H9 (cell line): Measurements from ENCODE around the gene GPC6. TPM values are rescaled to one million over a fixed set of nuclear protein-coding genes. Genes with fewer than 3 reads are reported as not detected.

Experiments
- DNase-seq: peaks from one replicate; pipeline ENCODE4 v3.0.0-alpha.2; 2017
- H2AFZ ChIP-seq: one replicate; pipeline ENCODE4 v1.6.1; 2013; ENCODE audit warnings: mild to moderate bottlenecking, low read length, control low read depth, moderate library complexity
- H2AK5ac ChIP-seq: 2 replicates; pipeline ENCODE4 v1.6.1; 2013; ENCODE audit warnings: low read length, control low read depth, mixed read lengths; ENCODE audit not compliant: insufficient read length
- H2BK120ac ChIP-seq: one replicate; pipeline ENCODE4 v1.6.1; 2013; ENCODE audit warnings: low read depth, mild to moderate bottlenecking, low read length, control low read depth, inconsistent platforms; ENCODE audit not compliant: poor library complexity, severe bottlenecking
- H2BK12ac ChIP-seq: 2 replicates; pipeline ENCODE4 v1.6.1; 2013; ENCODE audit warnings: low read length, control low read depth, mixed read lengths, low read depth; ENCODE audit not compliant: insufficient read length
- H2BK15ac ChIP-seq: 2 replicates; pipeline ENCODE4 v1.6.1; 2013; ENCODE audit warnings: low read depth, low read length, control low read depth
- H2BK20ac ChIP-seq: one replicate; pipeline ENCODE4 v1.6.1; 2013; ENCODE audit warnings: low read depth, mild to moderate bottlenecking, low read length, control low read depth, inconsistent platforms; ENCODE audit not compliant: poor library complexity, severe bottlenecking
- H2BK5ac ChIP-seq: 2 replicates; pipeline ENCODE4 v1.6.1; 2013; ENCODE audit warnings: low read length, control low read depth, mixed read lengths; ENCODE audit not compliant: insufficient read length
- H3K14ac ChIP-seq: 2 replicates; pipeline ENCODE4 v1.6.1; 2013; ENCODE audit warnings: low read length, control low read depth; ENCODE audit not compliant: insufficient read depth
- H3K18ac ChIP-seq: 2 replicates; pipeline ENCODE4 v1.6.1; 2013; ENCODE audit warnings: low read depth, mild to moderate bottlenecking, mixed read lengths, low read length, control low read depth; ENCODE audit not compliant: insufficient read length
- H3K23ac ChIP-seq: 2 replicates; pipeline ENCODE4 v1.6.1; 2013; ENCODE audit warnings: low read length, control low read depth, mixed read lengths, low read depth; ENCODE audit not compliant: insufficient read length
- H3K23me2 ChIP-seq: 2 replicates; pipeline ENCODE4 v1.6.1; 2013; ENCODE audit warnings: low read depth, mild to moderate bottlenecking, mixed read lengths, low read length, control low read depth; ENCODE audit not compliant: insufficient read length, poor library complexity, severe bottlenecking
- H3K27ac ChIP-seq: 2 replicates; pipeline ENCODE4 v1.5.1; 2013; ENCODE audit warnings: low read length, control low read depth, mixed read lengths, low read depth; ENCODE audit not compliant: insufficient read length
- H3K27me3 ChIP-seq: 2 replicates; pipeline ENCODE4 v1.6.1; 2013; ENCODE audit warnings: low read length, control low read depth, inconsistent platforms; ENCODE audit not compliant: insufficient read depth
- H3K4ac ChIP-seq: 2 replicates; pipeline ENCODE4 v1.6.1; 2013; ENCODE audit warnings: low read depth, mild to moderate bottlenecking, control low read depth, inconsistent platforms, low read length, moderate library complexity
- H3K4me1 ChIP-seq: 2 replicates; pipeline ENCODE4 v1.6.1; 2013; ENCODE audit warnings: low read length, control low read depth, inconsistent platforms; ENCODE audit not compliant: insufficient read depth
- H3K4me2 ChIP-seq: 2 replicates; pipeline ENCODE4 v1.6.1; 2013; ENCODE audit warnings: low read length, control low read depth, mixed read lengths; ENCODE audit not compliant: insufficient read length, insufficient read depth
- H3K56ac ChIP-seq: 2 replicates; pipeline ENCODE4 v1.6.1; 2013; ENCODE audit warnings: low read depth, mild to moderate bottlenecking, mixed read lengths, low read length, control low read depth; ENCODE audit not compliant: insufficient read length
- H3K79me1 ChIP-seq: 2 replicates; pipeline ENCODE4 v1.6.1; 2013; ENCODE audit warnings: low read depth, mild to moderate bottlenecking, moderate library complexity, low read length, control low read depth, inconsistent platforms; ENCODE audit not compliant: insufficient read depth, poor library complexity, severe bottlenecking
- H3K79me2 ChIP-seq: 2 replicates; pipeline ENCODE4 v1.6.1; 2013; ENCODE audit warnings: low read length, control low read depth, inconsistent platforms; ENCODE audit not compliant: insufficient read depth
- H3K9ac ChIP-seq: 2 replicates; pipeline ENCODE4 v1.6.1; 2013; ENCODE audit warnings: low read length, control low read depth, mixed read lengths; ENCODE audit not compliant: insufficient read length; ENCODE audit errors: extremely low read depth
- H3K9me3 ChIP-seq: one replicate; pipeline ENCODE4 v1.6.1; 2013; ENCODE audit warnings: low read depth, low read length, inconsistent platforms; ENCODE audit not compliant: control insufficient read depth
- H3T11ph ChIP-seq: one replicate; pipeline ENCODE4 v1.6.1; 2013; ENCODE audit warnings: mild to moderate bottlenecking, low read length, control low read depth, inconsistent platforms
- H4K20me1 ChIP-seq: one replicate; pipeline ENCODE4 v1.6.1; 2013; ENCODE audit not compliant: control insufficient read depth, insufficient read length, insufficient read depth
- H4K5ac ChIP-seq: 2 replicates; pipeline ENCODE4 v1.6.1; 2013; ENCODE audit warnings: low read depth, mild to moderate bottlenecking, mixed read lengths, low read length, control low read depth; ENCODE audit not compliant: insufficient read length
- H4K8ac ChIP-seq: replicated peaks from 2 replicates; pipeline ENCODE4 v1.6.1; 2013; ENCODE audit warnings: low read length, control low read depth, mixed read lengths, low read depth; ENCODE audit not compliant: insufficient read length
- H4K91ac ChIP-seq: 2 replicates; pipeline ENCODE4 v1.6.1; 2013; ENCODE audit warnings: low read depth, mild to moderate bottlenecking, moderate library complexity, mixed read lengths, low read length, control low read depth; ENCODE audit not compliant: insufficient read length
- H3K27ac Mint-ChIP-seq, 3 experiments: 2 replicates in 2 of 3; 3 replicates in 1 of 3; pipeline ENCODE4 v1.8.0; 2020 to 2021; ENCODE audit warnings: mixed read lengths in 3 of 3, mild to moderate bottlenecking in 1 of 3, moderate library complexity in 1 of 3
- H3K27me3 Mint-ChIP-seq: 2 replicates; pipeline ENCODE4 v1.8.0; 2021; ENCODE audit warnings: low read depth, mild to moderate bottlenecking, moderate library complexity, mixed read lengths
- H3K36me3 Mint-ChIP-seq, 3 experiments: 2 replicates in 2 of 3; 3 replicates in 1 of 3; pipeline ENCODE4 v1.8.0; 2020 to 2021; ENCODE audit warnings: low read depth in 3 of 3, mixed read lengths in 3 of 3; ENCODE audit not compliant: insufficient read depth in 1 of 3
- H3K4me1 Mint-ChIP-seq, 2 experiments: 2 replicates each; pipeline ENCODE4 v1.8.0; 2020; ENCODE audit warnings: mixed read lengths in 2 of 2
- H3K4me3 Mint-ChIP-seq, 2 experiments: 2 replicates in 1 of 2; 3 replicates in 1 of 2; pipeline ENCODE4 v1.8.0; 2020 to 2021; ENCODE audit warnings: mild to moderate bottlenecking in 2 of 2, mixed read lengths in 2 of 2, moderate library complexity in 1 of 2
- H3K9me3 Mint-ChIP-seq, 2 experiments: 2 replicates in 1 of 2; 3 replicates in 1 of 2; pipeline ENCODE4 v1.8.0; 2020; ENCODE audit warnings: mild to moderate bottlenecking in 2 of 2, mixed read lengths in 2 of 2, moderate library complexity in 1 of 2
- WGBS: extraction: QIAGEN DNeasy Blood & Tissue Kit; methylation state at CpG from one replicate; pipeline ENCODE4 v1.1.7; 2013; ENCODE audit warnings: missing lambda C conversion rate, low lambda C conversion rate, mixed read lengths; ENCODE audit not compliant: insufficient read length; ENCODE audit errors: extremely low coverage; 5-methylcytosine and 5-hydroxymethylcytosine counted together
- total RNA-seq: library from RNA; stranded (reverse); gene quantifications from 2 replicates; pipeline ENCODE4 v1.2.1, GENCODE V29; 2021
- TF ChIP-seq, protein P1 (sequence below): fragments of 200-600 bp; sonication (generic); conservative IDR thresholded peaks from 3 replicates; pipeline ENCODE4 v1.8.0; 2021; ENCODE audit warnings: antibody characterized with exemption, mild to moderate bottlenecking

GPC6 gene
- total RNA-seq, 1 experiment from 2014 or later = 15.6 TPM

DNA sequence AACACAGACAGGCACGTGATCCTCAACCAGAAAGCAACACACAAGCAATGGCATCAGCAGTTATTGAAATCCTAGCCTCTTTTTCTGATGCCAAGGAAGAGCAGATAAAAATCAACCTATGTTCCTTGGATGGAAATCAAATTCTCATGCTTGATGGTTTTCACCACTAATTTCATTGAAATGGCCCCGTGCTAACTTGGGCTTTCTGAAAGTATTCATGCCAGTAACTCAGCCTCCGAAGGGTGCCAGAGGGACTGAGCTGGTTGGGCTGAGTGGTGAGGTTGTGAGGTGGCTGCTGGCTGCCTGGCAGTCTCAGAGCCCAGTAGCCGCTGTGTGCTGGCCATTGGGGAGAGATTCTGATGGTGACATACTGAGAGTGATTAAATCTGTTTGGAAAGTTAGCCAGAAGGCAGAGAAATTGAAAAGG lies 943.6 kb downstream of the GPC6 start:
- H3K27ac Mint-ChIP-seq = no peak overlapping the region; a peak in 1 of 7 replicates

More for the DNA sequence above, 943.6 kb downstream of the GPC6 start:
- Histone ChIP-seq H3K23me2 (no peaks in the 10 kb centered on the region), H3K14ac (no peak overlapping the region), H3K4ac (no peak overlapping the region), H3K56ac (no peak overlapping the region), H3K9ac (no peak overlapping the region), H3K79me1 (no peaks in the 10 kb centered on the region), H3K27ac (no peak overlapping the region), H4K8ac (no peak overlapping the region), H3K18ac (no peak overlapping the region), H2AK5ac (no peak overlapping the region), H3K79me2 (no peaks in the 10 kb centered on the region), H2AFZ (no peak overlapping the region), H3K4me1 (peaks cover 3% of the 10 kb centered on the region; the same call in 1 of the 2 replicates), H3K4me2 (no peak overlapping the region), H3K9me3 (no peaks in the 10 kb centered on the region), H2BK20ac (no peak overlapping the region), H2BK12ac (no peak overlapping the region), H2BK15ac (no peak overlapping the region), H3K27me3 (no peaks in the 10 kb centered on the region; the same call in 1 of the 2 replicates), H3K23ac (no peak overlapping the region), H4K5ac (no peak overlapping the region), H2BK120ac (no peak overlapping the region), H4K91ac (no peak overlapping the region), H4K20me1 (no peaks in the 10 kb centered on the region), H2BK5ac (no peak overlapping the region), H3T11ph (no peak overlapping the region)
- H3K4me1 Mint-ChIP-seq = peaks cover 20 to 29% of the 10 kb centered on the region in 2 experiments
- no CpG with 5 or more reads among the region's 4 CpGs for WGBS
- no peaks in the 10 kb centered on the region for H3K36me3 Mint-ChIP-seq
- no peak for DNase-seq
- H3K9me3 Mint-ChIP-seq = no peaks in the 10 kb centered on the region
- H3K4me3 Mint-ChIP-seq = no peak overlapping the region
- TF ChIP-seq, protein P1, sequence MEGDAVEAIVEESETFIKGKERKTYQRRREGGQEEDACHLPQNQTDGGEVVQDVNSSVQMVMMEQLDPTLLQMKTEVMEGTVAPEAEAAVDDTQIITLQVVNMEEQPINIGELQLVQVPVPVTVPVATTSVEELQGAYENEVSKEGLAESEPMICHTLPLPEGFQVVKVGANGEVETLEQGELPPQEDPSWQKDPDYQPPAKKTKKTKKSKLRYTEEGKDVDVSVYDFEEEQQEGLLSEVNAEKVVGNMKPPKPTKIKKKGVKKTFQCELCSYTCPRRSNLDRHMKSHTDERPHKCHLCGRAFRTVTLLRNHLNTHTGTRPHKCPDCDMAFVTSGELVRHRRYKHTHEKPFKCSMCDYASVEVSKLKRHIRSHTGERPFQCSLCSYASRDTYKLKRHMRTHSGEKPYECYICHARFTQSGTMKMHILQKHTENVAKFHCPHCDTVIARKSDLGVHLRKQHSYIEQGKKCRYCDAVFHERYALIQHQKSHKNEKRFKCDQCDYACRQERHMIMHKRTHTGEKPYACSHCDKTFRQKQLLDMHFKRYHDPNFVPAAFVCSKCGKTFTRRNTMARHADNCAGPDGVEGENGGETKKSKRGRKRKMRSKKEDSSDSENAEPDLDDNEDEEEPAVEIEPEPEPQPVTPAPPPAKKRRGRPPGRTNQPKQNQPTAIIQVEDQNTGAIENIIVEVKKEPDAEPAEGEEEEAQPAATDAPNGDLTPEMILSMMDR = no peak
- peaks cover 2% of the 10 kb centered on the region; the same call in 1 of the 2 replicates for H3K27me3 Mint-ChIP-seq
